ENCODE data around the gene ADCY1. TPM values are rescaled to one million over a fixed set of nuclear protein-coding genes. Genes with fewer than 3 reads are reported as not detected.

Gene ADCY1
- total RNA-seq, 4 donors from 2014 or later: 2.3 to 4.8 (median 2.8) TPM

DNA sequence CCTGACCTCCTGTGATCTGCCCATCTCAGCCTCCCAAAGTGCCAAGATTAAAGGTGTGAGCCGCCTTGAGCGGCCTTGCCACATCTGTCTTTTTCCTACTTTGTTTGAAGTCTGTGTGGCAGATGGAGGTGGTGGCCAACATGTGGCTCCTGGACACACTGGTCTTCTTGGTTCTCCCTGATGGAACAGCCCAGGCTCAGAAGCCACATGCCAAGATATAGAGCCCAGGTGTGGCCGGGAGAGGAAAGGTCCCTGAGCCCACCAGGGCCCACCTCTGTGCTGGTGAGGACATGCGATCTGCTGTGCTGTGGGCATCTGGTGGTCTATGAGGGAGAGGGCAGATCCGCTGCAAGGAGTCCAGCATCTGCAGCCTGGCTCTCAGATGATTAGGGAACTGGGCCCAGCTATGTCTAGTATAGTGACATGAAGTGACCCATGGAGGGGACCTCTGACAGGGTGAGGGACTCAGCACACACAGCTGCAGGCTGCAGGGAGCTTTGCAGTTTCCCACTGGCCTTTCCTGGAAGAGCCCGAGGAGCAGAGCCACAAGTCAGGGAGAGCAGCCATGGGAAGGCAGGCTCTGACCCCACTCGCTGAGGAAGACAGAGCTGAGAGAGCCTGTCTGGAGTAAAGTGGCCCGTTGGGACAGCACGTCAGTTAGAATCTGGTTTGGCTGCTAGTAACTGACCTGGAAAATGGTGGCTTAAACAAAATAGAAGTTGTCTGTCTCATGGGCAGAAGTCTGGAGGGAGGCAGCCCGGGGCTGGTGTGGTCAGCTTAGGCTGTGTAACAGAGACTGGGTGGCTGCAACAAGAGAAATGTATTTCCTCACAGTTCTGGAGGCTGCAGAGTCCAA is 25.9 kb downstream of the ADCY1 start:
- TF ChIP-seq, protein P1, sequence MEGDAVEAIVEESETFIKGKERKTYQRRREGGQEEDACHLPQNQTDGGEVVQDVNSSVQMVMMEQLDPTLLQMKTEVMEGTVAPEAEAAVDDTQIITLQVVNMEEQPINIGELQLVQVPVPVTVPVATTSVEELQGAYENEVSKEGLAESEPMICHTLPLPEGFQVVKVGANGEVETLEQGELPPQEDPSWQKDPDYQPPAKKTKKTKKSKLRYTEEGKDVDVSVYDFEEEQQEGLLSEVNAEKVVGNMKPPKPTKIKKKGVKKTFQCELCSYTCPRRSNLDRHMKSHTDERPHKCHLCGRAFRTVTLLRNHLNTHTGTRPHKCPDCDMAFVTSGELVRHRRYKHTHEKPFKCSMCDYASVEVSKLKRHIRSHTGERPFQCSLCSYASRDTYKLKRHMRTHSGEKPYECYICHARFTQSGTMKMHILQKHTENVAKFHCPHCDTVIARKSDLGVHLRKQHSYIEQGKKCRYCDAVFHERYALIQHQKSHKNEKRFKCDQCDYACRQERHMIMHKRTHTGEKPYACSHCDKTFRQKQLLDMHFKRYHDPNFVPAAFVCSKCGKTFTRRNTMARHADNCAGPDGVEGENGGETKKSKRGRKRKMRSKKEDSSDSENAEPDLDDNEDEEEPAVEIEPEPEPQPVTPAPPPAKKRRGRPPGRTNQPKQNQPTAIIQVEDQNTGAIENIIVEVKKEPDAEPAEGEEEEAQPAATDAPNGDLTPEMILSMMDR (IDR thresholded peaks at IDR 0.05): no peak
- ATAC-seq (ENCODE audit: low FRiP score) (no peak), DNase-seq (ENCODE audit: low spot score) (no peak)

DNA sequence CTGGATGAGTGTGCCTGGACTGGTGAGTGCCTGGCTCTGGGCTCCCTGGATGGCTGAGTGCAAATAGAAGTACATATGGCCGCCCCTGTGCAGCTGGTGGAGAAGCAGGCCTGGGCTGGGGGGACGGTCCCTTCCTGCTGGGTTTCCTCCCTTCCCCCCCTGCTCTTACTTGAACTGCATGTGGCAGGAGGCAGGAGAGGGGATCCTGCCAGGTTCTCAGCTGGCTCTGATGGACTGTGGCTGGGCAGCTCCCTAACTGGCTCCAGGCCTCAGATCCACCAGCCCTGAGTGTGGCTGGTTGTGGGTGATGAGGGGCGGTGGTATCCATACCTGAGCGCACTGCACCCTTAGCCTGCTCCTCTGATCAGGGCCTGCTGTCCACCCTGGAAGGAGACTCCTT is 26.9 kb downstream of the ADCY1 start:
- DNase-seq (ENCODE audit: low spot score): no peak
- TF ChIP-seq, protein P1 (IDR thresholded peaks at IDR 0.05): no peak
- no peak for ATAC-seq (ENCODE audit: low FRiP score)

DNA sequence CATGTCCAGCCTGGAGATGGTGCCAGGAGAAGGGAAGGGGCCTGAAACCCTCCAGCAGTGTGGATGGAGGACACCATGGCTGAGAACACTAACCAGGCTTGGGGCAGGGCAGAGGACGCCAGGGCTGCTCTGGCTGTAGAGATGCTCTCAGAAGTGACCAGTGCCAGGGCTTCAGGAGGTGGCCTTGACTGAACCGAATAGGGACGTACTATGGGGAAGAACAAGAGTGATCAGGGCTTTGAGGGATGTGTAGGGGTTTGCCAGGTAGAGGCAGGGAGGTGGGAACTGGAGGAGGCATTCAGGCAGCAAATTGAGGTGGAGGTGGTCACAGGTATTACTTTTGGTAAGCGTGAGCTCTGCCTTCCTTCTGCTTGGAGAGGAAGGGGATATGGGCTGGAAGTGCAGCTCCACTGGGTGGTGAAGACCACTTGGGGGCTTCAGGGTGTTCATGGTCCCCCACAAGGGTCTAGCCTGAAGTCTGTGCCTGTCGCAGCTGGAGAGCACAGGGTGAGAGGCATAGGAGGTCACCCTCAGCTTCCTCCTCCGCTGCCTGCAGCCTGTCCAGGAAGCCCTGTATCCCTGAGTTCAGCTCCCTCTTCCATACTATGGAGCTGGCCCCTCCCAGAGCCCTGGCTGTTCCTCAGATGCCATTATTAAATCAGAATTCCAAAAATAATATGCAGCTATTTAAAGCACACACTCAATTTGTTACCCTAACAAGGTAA is 27.8 kb downstream of the ADCY1 start:
- DNase-seq (ENCODE audit: low spot score) (no peak), ATAC-seq (ENCODE audit: low FRiP score) (no peak)
- TF ChIP-seq, protein P1 (IDR thresholded peaks at IDR 0.05): no peak

DNA sequence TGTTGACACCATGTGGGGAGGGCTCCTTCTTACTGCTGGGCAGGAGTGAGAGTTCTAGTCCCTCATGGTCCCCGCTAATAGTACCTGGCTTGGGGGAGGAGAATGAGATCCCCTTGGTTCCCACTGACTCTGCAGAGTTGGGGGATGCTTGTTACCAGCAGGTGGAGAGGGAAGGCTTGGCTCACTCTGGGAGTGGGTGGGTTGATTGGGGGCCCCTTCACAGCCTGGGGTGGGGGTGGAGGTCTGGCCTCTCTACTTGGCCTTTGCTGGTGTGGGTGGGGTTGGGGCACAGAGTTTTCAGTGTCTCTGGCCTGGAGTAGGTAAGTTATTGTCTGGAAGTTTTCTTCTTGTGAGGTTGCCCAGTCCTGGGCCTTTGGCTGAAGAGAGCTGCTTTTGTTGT is 31.9 kb downstream of the ADCY1 start:
- TF ChIP-seq, protein P1 (IDR thresholded peaks at IDR 0.05): no peak
- DNase-seq (ENCODE audit: low spot score) (no peak), ATAC-seq (ENCODE audit: low FRiP score) (no peak)

DNA sequence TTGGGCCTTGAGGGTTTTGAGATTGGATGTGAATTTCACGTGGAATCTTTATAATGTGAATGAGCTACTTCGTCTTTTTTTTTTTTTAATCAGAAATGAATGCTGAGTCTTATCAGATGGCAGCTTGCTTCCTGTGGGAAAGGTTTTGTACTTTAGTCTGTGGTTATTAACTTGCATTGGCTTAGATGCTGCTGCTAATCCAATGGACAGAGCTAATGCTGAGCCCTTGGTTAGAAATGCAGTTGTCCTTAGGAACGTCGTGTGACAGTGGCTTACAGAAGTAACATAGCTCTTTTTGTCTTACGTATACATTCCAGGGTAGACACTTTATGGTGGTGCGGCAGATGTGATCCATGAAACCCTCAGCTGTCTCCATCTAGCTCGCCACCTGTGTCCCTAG is 32.8 kb downstream of the ADCY1 start:
- no peak for ATAC-seq (ENCODE audit: low FRiP score)
- TF ChIP-seq, protein P1 (IDR thresholded peaks at IDR 0.05): no peak
- DNase-seq (ENCODE audit: low spot score): no peak

DNA sequence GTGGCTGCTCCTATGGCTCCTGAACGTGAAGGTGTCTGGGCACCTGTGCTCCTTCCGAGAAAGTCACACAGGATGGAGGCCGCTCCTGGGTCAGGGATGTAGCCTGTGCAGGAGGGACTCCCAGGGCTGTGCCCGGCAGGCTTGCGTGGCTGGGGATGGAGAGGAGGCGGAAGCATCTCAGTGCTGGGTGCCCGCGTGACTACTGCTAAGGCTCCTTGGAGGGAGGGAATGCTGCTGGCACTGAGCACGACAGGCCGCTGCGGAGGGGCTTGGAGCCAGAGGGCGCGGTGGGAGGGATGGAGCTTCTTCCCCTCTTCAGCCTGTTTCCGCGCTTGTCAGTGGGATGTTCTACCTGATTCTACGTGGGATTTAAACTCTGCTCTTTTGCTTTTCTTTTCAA is 35.0 kb downstream of the ADCY1 start:
- TF ChIP-seq, protein P1 (IDR thresholded peaks at IDR 0.05): no peak
- DNase-seq (ENCODE audit: low spot score) (no peak), ATAC-seq (ENCODE audit: low FRiP score) (no peak)
